AG09309 (cell line): ENCODE results near the gene PRRT4.

ENCODE experiments used
- DNase-seq: peaks from one replicate; pipeline ENCODE4 v3.0.0-alpha.2; 2010; ENCODE audit warnings: low read depth
- H3K4me3 ChIP-seq: 2 replicates; pipeline ENCODE4 v1.5.1; 2011; ENCODE audit warnings: mild to moderate bottlenecking, low read depth, low read length, moderate library complexity; ENCODE audit not compliant: control insufficient read depth
- CTCF ChIP-seq: IDR thresholded peaks from 2 replicates; pipeline ENCODE4 v1.5.1; 2011; ENCODE audit warnings: mild to moderate bottlenecking, low read depth, low read length, inconsistent platforms; ENCODE audit not compliant: insufficient read depth, control insufficient read depth; ENCODE audit errors: missing control alignments

Gene PRRT4

GRCh38 chr7:128402356-128402755 lies 40.9 kb upstream of the PRRT4 start:
- TF ChIP-seq CTCF, result no peak
- no peak for DNase-seq

GRCh38 chr7:128400566-128400965 lies 39.1 kb upstream of the PRRT4 start:
- no peak for TF ChIP-seq CTCF

More at GRCh38 chr7:128402356-128402755, 40.9 kb upstream of the PRRT4 start:
- no peak overlapping the region for H3K4me3 ChIP-seq

GRCh38 chr7:128399991-128400390 lies 38.5 kb upstream of the PRRT4 start:
- H3K4me3 ChIP-seq, result no peak overlapping the region
- no peak for DNase-seq
- TF ChIP-seq CTCF, result no peak

More at GRCh38 chr7:128400566-128400965, 39.1 kb upstream of the PRRT4 start:
- DNase-seq, result no peak
- H3K4me3 ChIP-seq, result no peak overlapping the region

GRCh38 chr7:128398841-128399135 lies 37.3 kb upstream of the PRRT4 start:
- no peak overlapping the region for H3K4me3 ChIP-seq
- DNase-seq, result no peak
- no peak for TF ChIP-seq CTCF

GRCh38 chr7:128398016-128398840 lies 36.7 kb upstream of the PRRT4 start:
- TF ChIP-seq CTCF, result peak; percentile 90
- no peak for DNase-seq

GRCh38 chr7:128396357-128396756 lies 34.9 kb upstream of the PRRT4 start:
- DNase-seq, result no peak
- TF ChIP-seq CTCF, result no peak

More at GRCh38 chr7:128398016-128398840, 36.7 kb upstream of the PRRT4 start:
- no peak overlapping the region for H3K4me3 ChIP-seq

More at GRCh38 chr7:128396357-128396756, 34.9 kb upstream of the PRRT4 start:
- H3K4me3 ChIP-seq, result no peak overlapping the region
